ENCODE measurements around the gene PIGH. TPM values are rescaled to one million over a fixed set of nuclear protein-coding genes. Genes with fewer than 3 reads are reported as not detected.

PIGH gene
- polyA plus RNA-seq, 1 donor from 2014 or later, result 91.8 TPM

DNA sequence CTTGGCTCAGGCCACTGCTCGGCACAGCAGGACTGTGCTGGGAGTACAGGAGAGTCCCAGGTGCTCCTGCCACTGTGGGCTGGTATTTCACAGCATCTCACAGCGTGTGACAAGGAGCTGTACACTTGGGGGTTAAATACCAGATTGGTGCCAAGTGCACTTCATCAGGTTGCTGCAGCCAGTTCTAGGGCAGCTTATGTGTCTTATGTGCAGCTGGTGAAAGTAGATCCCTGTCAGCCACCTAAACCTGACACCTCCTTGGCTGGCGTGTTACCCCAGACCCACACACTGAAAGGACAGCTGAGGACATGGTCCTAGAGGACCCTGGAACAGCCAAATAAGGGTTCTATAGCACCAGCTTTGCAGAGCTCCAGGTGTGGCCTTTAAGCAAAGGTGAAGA lies 48.1 kb downstream of the PIGH start:
- no peak overlapping the region for H2AFZ ChIP-seq (ENCODE audit: low read depth, low read length)
- no peak overlapping the region for H3K4me3 ChIP-seq (ENCODE audit: low read length)
- no peak overlapping the region for H3K27ac ChIP-seq (ENCODE audit: low read length)
- no peak overlapping the region for H3K9ac ChIP-seq (ENCODE audit: low read length)
- no peaks in the 10 kb centered on the region for H3K79me2 ChIP-seq (replicated peaks; ENCODE audit: insufficient read depth, low read length)
- no peaks in the 10 kb centered on the region for H3K9me3 ChIP-seq (ENCODE audit: low read length)
- TF ChIP-seq, protein P1, sequence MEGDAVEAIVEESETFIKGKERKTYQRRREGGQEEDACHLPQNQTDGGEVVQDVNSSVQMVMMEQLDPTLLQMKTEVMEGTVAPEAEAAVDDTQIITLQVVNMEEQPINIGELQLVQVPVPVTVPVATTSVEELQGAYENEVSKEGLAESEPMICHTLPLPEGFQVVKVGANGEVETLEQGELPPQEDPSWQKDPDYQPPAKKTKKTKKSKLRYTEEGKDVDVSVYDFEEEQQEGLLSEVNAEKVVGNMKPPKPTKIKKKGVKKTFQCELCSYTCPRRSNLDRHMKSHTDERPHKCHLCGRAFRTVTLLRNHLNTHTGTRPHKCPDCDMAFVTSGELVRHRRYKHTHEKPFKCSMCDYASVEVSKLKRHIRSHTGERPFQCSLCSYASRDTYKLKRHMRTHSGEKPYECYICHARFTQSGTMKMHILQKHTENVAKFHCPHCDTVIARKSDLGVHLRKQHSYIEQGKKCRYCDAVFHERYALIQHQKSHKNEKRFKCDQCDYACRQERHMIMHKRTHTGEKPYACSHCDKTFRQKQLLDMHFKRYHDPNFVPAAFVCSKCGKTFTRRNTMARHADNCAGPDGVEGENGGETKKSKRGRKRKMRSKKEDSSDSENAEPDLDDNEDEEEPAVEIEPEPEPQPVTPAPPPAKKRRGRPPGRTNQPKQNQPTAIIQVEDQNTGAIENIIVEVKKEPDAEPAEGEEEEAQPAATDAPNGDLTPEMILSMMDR (IDR thresholded peaks at IDR 0.05; ENCODE audit: poor library complexity, severe bottlenecking), result no peak
- no peak for TF ChIP-seq TAF1 (IDR thresholded peaks at IDR 0.05; ENCODE audit: low read depth)
- H3K4me2 ChIP-seq (ENCODE audit: low read length), result no peak overlapping the region
- H3F3A ChIP-seq (ENCODE audit: insufficient read depth, low read length, poor library complexity, severe bottlenecking), result no peaks in the 10 kb centered on the region
- peaks cover under 1% of the 10 kb centered on the region for H3K36me3 ChIP-seq (ENCODE audit: insufficient read depth, low read length)
- H4K20me1 ChIP-seq (ENCODE audit: insufficient read depth), result no peaks in the 10 kb centered on the region
- H3K27me3 ChIP-seq (ENCODE audit: insufficient read depth, low read depth, low read length), result no peaks in the 10 kb centered on the region
- no peaks in the 10 kb centered on the region for H3K9me2 ChIP-seq (ENCODE audit: insufficient read depth, low read length)

DNA sequence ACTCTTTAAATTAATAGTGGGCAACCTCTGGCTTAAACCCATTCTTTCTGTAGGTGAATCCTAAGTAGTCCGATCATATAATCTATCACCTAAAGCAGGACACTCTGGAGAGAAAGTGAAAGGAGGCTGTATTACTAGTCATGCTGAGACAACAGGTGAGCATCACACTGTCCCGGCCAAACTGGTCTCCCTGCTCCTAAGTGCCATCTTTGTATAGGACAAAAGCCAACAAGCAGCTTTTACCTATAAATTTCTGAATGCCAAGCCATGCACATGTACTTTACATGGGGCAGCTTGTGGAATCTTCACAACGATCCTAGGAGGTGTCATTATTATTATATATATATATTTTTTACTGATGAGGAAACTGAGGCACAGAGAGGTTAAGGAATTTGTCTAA lies 48.9 kb downstream of the PIGH start:
- H3K4me2 ChIP-seq (ENCODE audit: low read length), result no peak overlapping the region
- no peaks in the 10 kb centered on the region for H3F3A ChIP-seq (ENCODE audit: insufficient read depth, low read length, poor library complexity, severe bottlenecking)
- TF ChIP-seq, protein P1 (IDR thresholded peaks at IDR 0.05; ENCODE audit: poor library complexity, severe bottlenecking), result no peak
- no peak for TF ChIP-seq POLR2AphosphoS5 (IDR thresholded peaks at IDR 0.05)
- no peak for TF ChIP-seq TAF1 (IDR thresholded peaks at IDR 0.05; ENCODE audit: low read depth)
- TF ChIP-seq RAD21 (conservative IDR thresholded peaks at IDR 0.05), result no peak
- TF ChIP-seq, protein P2, sequence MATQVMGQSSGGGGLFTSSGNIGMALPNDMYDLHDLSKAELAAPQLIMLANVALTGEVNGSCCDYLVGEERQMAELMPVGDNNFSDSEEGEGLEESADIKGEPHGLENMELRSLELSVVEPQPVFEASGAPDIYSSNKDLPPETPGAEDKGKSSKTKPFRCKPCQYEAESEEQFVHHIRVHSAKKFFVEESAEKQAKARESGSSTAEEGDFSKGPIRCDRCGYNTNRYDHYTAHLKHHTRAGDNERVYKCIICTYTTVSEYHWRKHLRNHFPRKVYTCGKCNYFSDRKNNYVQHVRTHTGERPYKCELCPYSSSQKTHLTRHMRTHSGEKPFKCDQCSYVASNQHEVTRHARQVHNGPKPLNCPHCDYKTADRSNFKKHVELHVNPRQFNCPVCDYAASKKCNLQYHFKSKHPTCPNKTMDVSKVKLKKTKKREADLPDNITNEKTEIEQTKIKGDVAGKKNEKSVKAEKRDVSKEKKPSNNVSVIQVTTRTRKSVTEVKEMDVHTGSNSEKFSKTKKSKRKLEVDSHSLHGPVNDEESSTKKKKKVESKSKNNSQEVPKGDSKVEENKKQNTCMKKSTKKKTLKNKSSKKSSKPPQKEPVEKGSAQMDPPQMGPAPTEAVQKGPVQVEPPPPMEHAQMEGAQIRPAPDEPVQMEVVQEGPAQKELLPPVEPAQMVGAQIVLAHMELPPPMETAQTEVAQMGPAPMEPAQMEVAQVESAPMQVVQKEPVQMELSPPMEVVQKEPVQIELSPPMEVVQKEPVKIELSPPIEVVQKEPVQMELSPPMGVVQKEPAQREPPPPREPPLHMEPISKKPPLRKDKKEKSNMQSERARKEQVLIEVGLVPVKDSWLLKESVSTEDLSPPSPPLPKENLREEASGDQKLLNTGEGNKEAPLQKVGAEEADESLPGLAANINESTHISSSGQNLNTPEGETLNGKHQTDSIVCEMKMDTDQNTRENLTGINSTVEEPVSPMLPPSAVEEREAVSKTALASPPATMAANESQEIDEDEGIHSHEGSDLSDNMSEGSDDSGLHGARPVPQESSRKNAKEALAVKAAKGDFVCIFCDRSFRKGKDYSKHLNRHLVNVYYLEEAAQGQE (IDR thresholded peaks at IDR 0.05; ENCODE audit: borderline replicate concordance), result no peak
- TF ChIP-seq EP300 (conservative IDR thresholded peaks at IDR 0.05; ENCODE audit: poor library complexity, severe bottlenecking), result no peak
- no peak for TF ChIP-seq EZH2 (IDR thresholded peaks at IDR 0.05; ENCODE audit: borderline replicate concordance, insufficient read depth, low read length, poor library complexity, severe bottlenecking)
- TF ChIP-seq SMC3 (conservative IDR thresholded peaks at IDR 0.05; ENCODE audit: poor library complexity), result no peak
- no peak for TF ChIP-seq MXI1 (conservative IDR thresholded peaks at IDR 0.05; ENCODE audit: poor library complexity, severe bottlenecking)
- no peaks in the 10 kb centered on the region for H3K36me3 ChIP-seq (ENCODE audit: insufficient read depth, low read length)
- no peaks in the 10 kb centered on the region for H3K9me3 ChIP-seq (ENCODE audit: low read length)
- no peak overlapping the region for H2AFZ ChIP-seq (ENCODE audit: low read depth, low read length)
- no peak overlapping the region for H3K9ac ChIP-seq (ENCODE audit: low read length)
- H3K79me2 ChIP-seq (replicated peaks; ENCODE audit: insufficient read depth, low read length), result no peaks in the 10 kb centered on the region
- no peak overlapping the region for H3K27ac ChIP-seq (ENCODE audit: low read length)
- H3K4me3 ChIP-seq (ENCODE audit: low read length), result no peak overlapping the region
- H4K20me1 ChIP-seq (ENCODE audit: insufficient read depth), result no peaks in the 10 kb centered on the region
- no peaks in the 10 kb centered on the region for H3K9me2 ChIP-seq (ENCODE audit: insufficient read depth, low read length)
- H3K27me3 ChIP-seq (ENCODE audit: insufficient read depth, low read depth, low read length), result no peaks in the 10 kb centered on the region
